Measurements from ENCODE around the gene PPP4R3B. TPM values are rescaled to one million over a fixed set of nuclear protein-coding genes. Genes with fewer than 3 reads are reported as not detected.

PPP4R3B gene
- polyA plus RNA-seq, 1 donor from 2014 or later = 59.4 TPM

GRCh38 chr2:55502590-55503141, 114.8 kb downstream of the PPP4R3B start:
- no peaks in the 10 kb centered on the region for H3K27me3 Mint-ChIP-seq
- no peaks in the 10 kb centered on the region for H3K36me3 Mint-ChIP-seq
- H3K27ac Mint-ChIP-seq = no peak overlapping the region

GRCh38 chr2:55500025-55500424, 117.4 kb downstream of the PPP4R3B start:
- Mint-ChIP-seq H3K4me3 (no peak overlapping the region), H3K4me1 (no peaks in the 10 kb centered on the region), H3K9me3 (no peaks in the 10 kb centered on the region), H3K27me3 (no peaks in the 10 kb centered on the region), H3K27ac (no peak overlapping the region), H3K36me3 (no peaks in the 10 kb centered on the region)

More at GRCh38 chr2:55502590-55503141, 114.8 kb downstream of the PPP4R3B start:
- Mint-ChIP-seq H3K4me3 (no peak overlapping the region), H3K9me3 (no peaks in the 10 kb centered on the region), H3K4me1 (no peaks in the 10 kb centered on the region)

GRCh38 chr2:55498582-55498981, 118.8 kb downstream of the PPP4R3B start:
- Mint-ChIP-seq H3K36me3 (no peaks in the 10 kb centered on the region), H3K4me1 (no peaks in the 10 kb centered on the region), H3K27me3 (no peaks in the 10 kb centered on the region), H3K27ac (no peak overlapping the region), H3K9me3 (no peaks in the 10 kb centered on the region), H3K4me3 (no peak overlapping the region)

Other genes with a start within 250 kb of the PPP4R3B start
- 4.8 TPM for gene CCDC88A, start 197.8 kb downstream of the PPP4R3B start, polyA plus RNA-seq
- gene CFAP36, start 97.9 kb downstream of the PPP4R3B start, polyA plus RNA-seq = 14.7 TPM
- gene PNPT1, start 76.2 kb upstream of the PPP4R3B start, polyA plus RNA-seq = 20.6 TPM

All from IgD-negative memory B cell (primary cell).